Left kidney (tissue), 2 donors: ENCODE measurements around the gene UBE2I. TPM values are rescaled to one million over a fixed set of nuclear protein-coding genes. Genes with fewer than 3 reads are reported as not detected.

ENCODE experiments used
- DNase-seq: peaks from one replicate; pipeline ENCODE4 v3.0.0-alpha.2; 2013
- polyA plus RNA-seq: library from polyadenylated mRNA; unstranded; fragments of 120-200 nt; gene quantifications from one replicate; pipeline ENCODE4 v1.2.1, GENCODE V29; 2013; ENCODE audit not compliant: insufficient read length

Gene UBE2I
- polyA plus RNA-seq, 1 donor = 162 TPM

- DNase-seq = no peak
These were observed 32.3 kb downstream of the UBE2I start for GRCh38 chr16:1341495-1342420.

- DNase-seq = peak; percentile 91
These were observed 33.3 kb downstream of the UBE2I start for GRCh38 chr16:1342526-1343427.

GRCh38 chr16:1343428-1344242 lies 34.2 kb downstream of the UBE2I start:
- DNase-seq = no peak

- no peak for DNase-seq
These were observed 35.1 kb downstream of the UBE2I start for GRCh38 chr16:1344499-1344898.

GRCh38 chr16:1345087-1345486 lies 35.7 kb downstream of the UBE2I start:
- no peak for DNase-seq

- DNase-seq = no peak
These were observed 36.4 kb downstream of the UBE2I start for GRCh38 chr16:1345651-1346421.

- DNase-seq = no peak
These were observed 37.2 kb downstream of the UBE2I start for GRCh38 chr16:1346422-1347285.

GRCh38 chr16:1347286-1347855 lies 37.9 kb downstream of the UBE2I start:
- no peak for DNase-seq

- DNase-seq = no peak
These were observed 38.5 kb downstream of the UBE2I start for GRCh38 chr16:1347962-1348361.

- DNase-seq = no peak
These were observed 39.0 kb downstream of the UBE2I start for GRCh38 chr16:1348441-1348840.

- DNase-seq = no peak
These were observed 39.5 kb downstream of the UBE2I start for GRCh38 chr16:1348926-1349325.

GRCh38 chr16:1349351-1349750 lies 39.9 kb downstream of the UBE2I start:
- DNase-seq = no peak

GRCh38 chr16:1349951-1350350 lies 40.5 kb downstream of the UBE2I start:
- DNase-seq = no peak

- no peak for DNase-seq
These were observed 41.3 kb downstream of the UBE2I start for GRCh38 chr16:1350691-1351090.

- DNase-seq = no peak
These were observed 41.8 kb downstream of the UBE2I start for GRCh38 chr16:1351215-1351581.

GRCh38 chr16:1351582-1352362 lies 42.3 kb downstream of the UBE2I start, which contains the start of the genes GNPTG and TSR3:
Gene GNPTG, plus strand, starts transcription at chr16:1351931. Its CDS starts 35 bp downstream, at chr16:1351966.
Gene TSR3, minus strand, starts transcription at chr16:1351878. Its CDS starts 74 bp downstream, at chr16:1351804.
- peak; percentile 73 for DNase-seq

GRCh38 chr16:1354815-1355540 lies 45.5 kb downstream of the UBE2I start:
- DNase-seq = no peak

- no peak for DNase-seq
These were observed 46.2 kb downstream of the UBE2I start for GRCh38 chr16:1355591-1355990.
